ENCODE measurements around the gene KLHL3. TPM values are rescaled to one million over a fixed set of nuclear protein-coding genes. Genes with fewer than 3 reads are reported as not detected.

KLHL3 gene
- total and polyA plus RNA-seq, 2 donors (not counting 3 experiments of a cell fraction or from before 2014, with no cell fraction given): 8.8 to 13.6 TPM

GRCh38 chr5:137594717-137595116 lies 141.2 kb downstream of the KLHL3 start:
- DNase-seq (ENCODE audit: low read depth, low spot score) (no peak), FAIRE-seq (no peak)
- TF ChIP-seq EZH2 (IDR thresholded peaks at IDR 0.05; ENCODE audit: borderline replicate concordance, low read depth, low read length, severe bottlenecking) (no peak), MYC (IDR thresholded peaks at IDR 0.05; ENCODE audit: low read depth, low read length) (no peak), FOS (IDR thresholded peaks at IDR 0.05; ENCODE audit: borderline replicate concordance, insufficient read depth, low read length) (no peak), POLR2AphosphoS5 (IDR thresholded peaks at IDR 0.05; ENCODE audit: insufficient read depth, low read depth, low read length) (no peak), POLR2A (IDR thresholded peaks at IDR 0.05; ENCODE audit: low read depth, low read length) (no peak), JUN (IDR thresholded peaks at IDR 0.05; ENCODE audit: borderline replicate concordance, insufficient read depth, insufficient read length, low read depth) (no peak), MAX (IDR thresholded peaks at IDR 0.05; ENCODE audit: insufficient read depth, insufficient read length) (no peak), GATA2 (IDR thresholded peaks at IDR 0.05; ENCODE audit: insufficient read depth, insufficient read length, low read depth, low read length) (no peak)
- Histone ChIP-seq H3K4me3 (replicated peaks in 1 of 3; ENCODE audit: insufficient read depth in 1 of 3, low read depth in 1 of 3, low read length in 3 of 3) (no peak overlapping the region), H3K27me3 (ENCODE audit: control insufficient read depth in 2 of 2, insufficient read depth in 2 of 2, low read length in 2 of 2) (peaks cover 18 to 45% of the 10 kb centered on the region in 2 experiments), H3K9ac (replicated peaks; ENCODE audit: extremely low read depth, insufficient read depth, low read length) (no peak overlapping the region), H3K9me1 (replicated peaks; ENCODE audit: control insufficient read depth, extremely low read depth, insufficient read depth, low read length) (no peaks in the 10 kb centered on the region), H3K36me3 (ENCODE audit: control insufficient read depth in 2 of 2, extremely low read depth in 1 of 2, insufficient read depth in 2 of 2, low read length in 2 of 2) (no peaks in the 10 kb centered on the region), H3K9me3 (replicated peaks; ENCODE audit: control insufficient read depth, insufficient read depth, low read length) (no peaks in the 10 kb centered on the region), H2AFZ (ENCODE audit: low read depth, low read length) (no peak overlapping the region), H3K79me2 (ENCODE audit: control insufficient read depth, insufficient read depth, low read length) (no peaks in the 10 kb centered on the region), H4K20me1 (replicated peaks; ENCODE audit: control insufficient read depth, extremely low read depth, insufficient read depth, low read length) (no peaks in the 10 kb centered on the region), H3K27ac (ENCODE audit: insufficient read depth, low read depth, low read length) (no peak overlapping the region), H3K4me1 (ENCODE audit: control insufficient read depth, extremely low read depth, insufficient read depth, low read length) (no peaks in the 10 kb centered on the region), H3K4me2 (ENCODE audit: insufficient read depth, low read length) (no peak overlapping the region)
- intact Hi-C loops (cut with micrococcal nuclease): no loop called here
- no TSS peak for BruUV-seq (replicated peaks)
- ChIA-PET CTCF (interaction anchor here (1.1 to 1.5 kb wide), 2 partner anchors 11 to 275 kb away, joined by 3 to 4 read pairs; no protein-coding TSS in a partner anchor), POLR2A (no interaction called here)
- dilution Hi-C loops (cut with MboI; ENCODE audit: extremely low pct_ligation_motif_present, low sequenced_read_pairs): no loop called here

- intact Hi-C loops (cut with micrococcal nuclease) (no loop called here), dilution Hi-C loops (cut with MboI; ENCODE audit: extremely low pct_ligation_motif_present, low sequenced_read_pairs) (no loop called here)
- no peak overlapping the region for H3K4me2 ChIP-seq (ENCODE audit: insufficient read depth, low read length)
- TF ChIP-seq MAX (IDR thresholded peaks at IDR 0.05; ENCODE audit: insufficient read depth, insufficient read length) (no peak), GATA2 (IDR thresholded peaks at IDR 0.05; ENCODE audit: insufficient read depth, insufficient read length, low read depth, low read length) (no peak), POLR2AphosphoS5 (IDR thresholded peaks at IDR 0.05; ENCODE audit: insufficient read depth, low read depth, low read length) (no peak)
- POLR2A ChIA-PET: no interaction called here
- peaks cover 26 to 55% of the 10 kb centered on the region in 2 experiments for H3K27me3 ChIP-seq (ENCODE audit: control insufficient read depth in 2 of 2, insufficient read depth in 2 of 2, low read length in 2 of 2)
- H3K4me1 ChIP-seq (ENCODE audit: control insufficient read depth, extremely low read depth, insufficient read depth, low read length): no peaks in the 10 kb centered on the region
- CTCF ChIA-PET: no interaction called here
- no peak overlapping the region for H3K27ac ChIP-seq (ENCODE audit: insufficient read depth, low read depth, low read length)
- H3K79me2 ChIP-seq (ENCODE audit: control insufficient read depth, insufficient read depth, low read length): no peaks in the 10 kb centered on the region
- H3K9me1 ChIP-seq (replicated peaks; ENCODE audit: control insufficient read depth, extremely low read depth, insufficient read depth, low read length): no peaks in the 10 kb centered on the region
- no peak overlapping the region for H3K9ac ChIP-seq (replicated peaks; ENCODE audit: extremely low read depth, insufficient read depth, low read length)
- DNase-seq (ENCODE audit: low read depth, low spot score): no peak
- no peak overlapping the region for H3K4me3 ChIP-seq (replicated peaks in 1 of 3; ENCODE audit: insufficient read depth in 1 of 3, low read depth in 1 of 3, low read length in 3 of 3)
- FAIRE-seq: no peak
- no TSS peak for BruUV-seq (replicated peaks)
- no peaks in the 10 kb centered on the region for H4K20me1 ChIP-seq (replicated peaks; ENCODE audit: control insufficient read depth, extremely low read depth, insufficient read depth, low read length)
- no peaks in the 10 kb centered on the region for H3K36me3 ChIP-seq (ENCODE audit: control insufficient read depth in 2 of 2, extremely low read depth in 1 of 2, insufficient read depth in 2 of 2, low read length in 2 of 2)
- no peak overlapping the region for H2AFZ ChIP-seq (ENCODE audit: low read depth, low read length)
- no peaks in the 10 kb centered on the region for H3K9me3 ChIP-seq (replicated peaks; ENCODE audit: control insufficient read depth, insufficient read depth, low read length)
Observed at GRCh38 chr5:137592317-137592716, 143.6 kb downstream of the KLHL3 start.

Data from endothelial cell of umbilical vein (primary cell).